Mesenchymal stem cell (in vitro differentiated cells and primary cell): ENCODE data around the gene PPP3R2.

Experiments used
- DNase-seq: peaks from one replicate; pipeline ENCODE4 v3.0.0-alpha.2; 2013
- H2AFZ ChIP-seq: one replicate; pipeline ENCODE4 v1.6.1; 2013; ENCODE audit warnings: low read depth, mild to moderate bottlenecking, control low read depth, inconsistent platforms, low read length, moderate library complexity
- H2AK5ac ChIP-seq: 2 replicates; pipeline ENCODE4 v1.6.1; 2013; ENCODE audit warnings: low read length, moderate library complexity, mild to moderate bottlenecking, inconsistent platforms; ENCODE audit not compliant: severe bottlenecking
- H2BK120ac ChIP-seq: one replicate; pipeline ENCODE4 v1.6.1; 2013; ENCODE audit warnings: low read depth, mild to moderate bottlenecking, inconsistent platforms, low read length, moderate library complexity
- H2BK12ac ChIP-seq, 2 experiments: one replicate each; pipeline ENCODE4 v1.6.1; 2013; ENCODE audit warnings: inconsistent platforms in 2 of 2, low read length in 2 of 2, mild to moderate bottlenecking in 2 of 2, moderate library complexity in 2 of 2, control low read depth in 1 of 2
- H2BK15ac ChIP-seq: one replicate; pipeline ENCODE4 v1.6.1; 2013; ENCODE audit warnings: mild to moderate bottlenecking, low read depth, inconsistent platforms; ENCODE audit not compliant: poor library complexity, severe bottlenecking
- H2BK5ac ChIP-seq: 2 replicates; pipeline ENCODE4 v1.6.1; 2013; ENCODE audit warnings: low read depth, mild to moderate bottlenecking, low read length, control low read depth, inconsistent platforms; ENCODE audit not compliant: poor library complexity, severe bottlenecking
- H3K14ac ChIP-seq, 2 experiments: one replicate each; pipeline ENCODE4 v1.6.1; 2013; ENCODE audit warnings: inconsistent platforms in 2 of 2, low read length in 2 of 2, control low read depth in 1 of 2, mild to moderate bottlenecking in 1 of 2, moderate library complexity in 1 of 2
- H3K18ac ChIP-seq, 2 experiments: one replicate each; pipeline ENCODE4 v1.6.1; 2013; ENCODE audit warnings: inconsistent platforms in 2 of 2, low read length in 2 of 2, control low read depth in 1 of 2, low read depth in 1 of 2, mild to moderate bottlenecking in 1 of 2
- H3K23ac ChIP-seq, 2 experiments: one replicate each; pipeline ENCODE4 v1.6.1; 2013; ENCODE audit warnings: inconsistent platforms in 2 of 2, low read length in 2 of 2, mild to moderate bottlenecking in 2 of 2, moderate library complexity in 2 of 2, control low read depth in 1 of 2
- H3K27ac ChIP-seq: 2 replicates; pipeline ENCODE4 v1.5.1; 2013; ENCODE audit warnings: mild to moderate bottlenecking, moderate library complexity, low read length, control low read depth, inconsistent platforms; ENCODE audit not compliant: poor library complexity, severe bottlenecking
- H3K27me3 ChIP-seq, 2 experiments: 2 replicates each; pipeline versions ENCODE4 v1.6.1 to v1.7.0; 2013; ENCODE audit warnings: low read length in 2 of 2, mild to moderate bottlenecking in 2 of 2, moderate library complexity in 2 of 2, control low read depth in 1 of 2, inconsistent platforms in 1 of 2; ENCODE audit not compliant: control insufficient read depth in 1 of 2, insufficient read depth in 1 of 2
- H3K36me3 ChIP-seq, 2 experiments: 2 replicates each; pipeline versions ENCODE4 v1.6.1 to v1.7.0; 2013; ENCODE audit warnings: low read length in 2 of 2, control low read depth in 1 of 2, inconsistent platforms in 1 of 2, low read depth in 1 of 2, mild to moderate bottlenecking in 1 of 2; ENCODE audit not compliant: insufficient read depth in 2 of 2, control insufficient read depth in 1 of 2
- H3K4ac ChIP-seq, 2 experiments: one replicate each; pipeline ENCODE4 v1.6.1; 2013; ENCODE audit warnings: inconsistent platforms in 2 of 2, low read length in 2 of 2, mild to moderate bottlenecking in 2 of 2, moderate library complexity in 2 of 2, control low read depth in 1 of 2, low read depth in 1 of 2
- H3K4me1 ChIP-seq: 2 replicates; pipeline ENCODE4 v1.6.1; 2013; ENCODE audit warnings: low read depth, low read length, control low read depth; ENCODE audit not compliant: control insufficient read depth, insufficient read depth
- H3K4me2 ChIP-seq: 2 replicates; pipeline ENCODE4 v1.6.1; 2013; ENCODE audit warnings: low read length, mild to moderate bottlenecking, inconsistent platforms; ENCODE audit not compliant: poor library complexity, severe bottlenecking
- H3K4me3 ChIP-seq, 2 experiments: 2 replicates each; pipeline versions ENCODE4 v1.5.1 to v1.7.0; 2013; ENCODE audit warnings: low read length in 2 of 2, mild to moderate bottlenecking in 2 of 2, control low read depth in 1 of 2, low read depth in 1 of 2; ENCODE audit not compliant: insufficient read depth in 1 of 2
- H3K79me1 ChIP-seq: replicated peaks from 2 replicates; pipeline ENCODE4 v1.6.1; 2013; ENCODE audit warnings: mild to moderate bottlenecking, control low read depth, low read length, inconsistent platforms; ENCODE audit not compliant: poor library complexity, severe bottlenecking
- H3K9ac ChIP-seq: 2 replicates; pipeline ENCODE4 v1.7.0; 2013; ENCODE audit warnings: mild to moderate bottlenecking, low read length, moderate library complexity
- H3K9me3 ChIP-seq: 2 replicates; pipeline ENCODE4 v1.7.0; 2013; ENCODE audit warnings: mild to moderate bottlenecking, low read length; ENCODE audit not compliant: control insufficient read depth
- H4K8ac ChIP-seq: one replicate; pipeline ENCODE4 v1.6.1; 2013; ENCODE audit warnings: inconsistent platforms, mild to moderate bottlenecking, low read length, moderate library complexity
- H4K91ac ChIP-seq: one replicate; pipeline ENCODE4 v1.6.1; 2013; ENCODE audit warnings: mild to moderate bottlenecking, low read length, inconsistent platforms
- WGBS: methylation state at CpG from one replicate; pipeline ENCODE4 v1.1.7; 2013; ENCODE audit warnings: mixed read lengths; 5-methylcytosine and 5-hydroxymethylcytosine counted together

PPP3R2 gene

GRCh38 chr9:101567725-101568350, 26.9 kb downstream of the PPP3R2 start:
- no peak overlapping the region for H2AFZ ChIP-seq
- no peaks in the 10 kb centered on the region for H3K27me3 ChIP-seq
- no peak overlapping the region for H3K4me2 ChIP-seq
- H3K27ac ChIP-seq = no peak overlapping the region
- no peak overlapping the region for H3K23ac ChIP-seq
- no peak overlapping the region for H3K4ac ChIP-seq
- H2AK5ac ChIP-seq = no peak overlapping the region
- no peak overlapping the region for H2BK12ac ChIP-seq
- no peak overlapping the region for H3K9ac ChIP-seq
- no peak overlapping the region for H3K14ac ChIP-seq
- no peak overlapping the region for H2BK120ac ChIP-seq
- H3K18ac ChIP-seq = no peak overlapping the region
- no peak overlapping the region for H4K8ac ChIP-seq
- 99% methylated on average over 3 of the region's 3 CpGs for WGBS
- H3K79me1 ChIP-seq = peaks cover 6% of the 10 kb centered on the region
- no peak overlapping the region for H3K4me3 ChIP-seq
- H2BK15ac ChIP-seq = no peak overlapping the region
- H2BK5ac ChIP-seq = no peak overlapping the region
- no peaks in the 10 kb centered on the region for H3K9me3 ChIP-seq
- H4K91ac ChIP-seq = no peak overlapping the region
- DNase-seq = no peak
- no peaks in the 10 kb centered on the region for H3K4me1 ChIP-seq
- H3K36me3 ChIP-seq = peaks cover 13 to 67% of the 10 kb centered on the region in 2 experiments

GRCh38 chr9:101566904-101567724, 27.7 kb downstream of the PPP3R2 start:
- Histone ChIP-seq H3K36me3 (peaks cover 14 to 74% of the 10 kb centered on the region in 2 experiments), H2BK5ac (no peak overlapping the region), H2BK120ac (no peak overlapping the region), H4K91ac (no peak overlapping the region), H3K9ac (no peak overlapping the region), H3K27ac (no peak overlapping the region), H2AK5ac (no peak overlapping the region), H3K4me3 (no peak overlapping the region), H3K14ac (no peak overlapping the region), H3K18ac (no peak overlapping the region), H2AFZ (no peak overlapping the region), H2BK12ac (no peak overlapping the region), H3K23ac (no peak overlapping the region), H3K27me3 (no peaks in the 10 kb centered on the region), H3K79me1 (peaks cover 6% of the 10 kb centered on the region), H3K4ac (no peak overlapping the region), H2BK15ac (no peak overlapping the region), H3K4me1 (no peaks in the 10 kb centered on the region), H3K4me2 (no peak overlapping the region), H3K9me3 (peaks cover 5% of the 10 kb centered on the region), H4K8ac (no peak overlapping the region)
- 76% methylated on average over 3 of the region's 5 CpGs for WGBS
- DNase-seq = peak; percentile 54

GRCh38 chr9:101564252-101564651, 30.5 kb downstream of the PPP3R2 start:
- Histone ChIP-seq H2BK15ac (no peak overlapping the region), H3K14ac (no peak overlapping the region), H3K9me3 (peaks cover 7% of the 10 kb centered on the region), H3K9ac (no peak overlapping the region), H2AK5ac (no peak overlapping the region), H4K8ac (no peak overlapping the region), H3K36me3 (peaks cover 10 to 79% of the 10 kb centered on the region in 2 experiments), H3K27ac (no peak overlapping the region), H3K4me1 (no peaks in the 10 kb centered on the region), H2BK12ac (no peak overlapping the region), H3K23ac (no peak overlapping the region), H2BK5ac (no peak overlapping the region), H3K18ac (no peak overlapping the region), H2AFZ (no peak overlapping the region), H2BK120ac (no peak overlapping the region), H3K4me2 (no peak overlapping the region), H4K91ac (no peak overlapping the region), H3K27me3 (no peaks in the 10 kb centered on the region), H3K4me3 (no peak overlapping the region), H3K79me1 (peaks cover 7% of the 10 kb centered on the region), H3K4ac (no peak overlapping the region)
- no peak for DNase-seq

- Histone ChIP-seq H2BK120ac (no peak overlapping the region), H3K27me3 (no peaks in the 10 kb centered on the region), H4K8ac (no peak overlapping the region), H2BK15ac (no peak overlapping the region), H3K23ac (no peak overlapping the region), H3K4me1 (no peaks in the 10 kb centered on the region), H3K9me3 (peaks cover 10% of the 10 kb centered on the region), H3K4ac (no peak overlapping the region), H3K79me1 (peaks cover 9% of the 10 kb centered on the region), H4K91ac (no peak overlapping the region), H2AK5ac (no peak overlapping the region), H3K27ac (no peak overlapping the region), H2BK12ac (no peak overlapping the region), H3K18ac (no peak overlapping the region), H2AFZ (no peak overlapping the region), H3K36me3 (peaks cover 9 to 79% of the 10 kb centered on the region in 2 experiments), H2BK5ac (no peak overlapping the region), H3K4me3 (no peak overlapping the region), H3K14ac (no peak overlapping the region), H3K4me2 (no peak overlapping the region), H3K9ac (no peak overlapping the region)
- no peak for DNase-seq
- 94% methylated on average over 1 of the region's 1 CpG for WGBS
Measured at GRCh38 chr9:101562966-101563365, 31.8 kb downstream of the PPP3R2 start.
